ENCODE measurements around the gene EVL.

- TF ChIP-seq RAD21 (conservative IDR thresholded peaks at IDR 0.05 in 1 of 2, IDR thresholded peaks at IDR 0.05 in 1 of 2), result no peak
- TF ChIP-seq MYC (IDR thresholded peaks at IDR 0.05; ENCODE audit: borderline replicate concordance, low read length), result no peak
- TF ChIP-seq RFX5 (IDR thresholded peaks at IDR 0.05), result no peak
- TF ChIP-seq CTCF (IDR thresholded peaks at IDR 0.05), result no peak
Measured at GRCh38 chr14:100037353-100037752, 27.9 kb upstream of the EVL start.
